ENCODE data around the gene TRAF3. TPM values are rescaled to one million over a fixed set of nuclear protein-coding genes. Genes with fewer than 3 reads are reported as not detected.

Gene TRAF3
- total RNA-seq, 1 donor from 2014 or later, result 25.8 TPM

DNA sequence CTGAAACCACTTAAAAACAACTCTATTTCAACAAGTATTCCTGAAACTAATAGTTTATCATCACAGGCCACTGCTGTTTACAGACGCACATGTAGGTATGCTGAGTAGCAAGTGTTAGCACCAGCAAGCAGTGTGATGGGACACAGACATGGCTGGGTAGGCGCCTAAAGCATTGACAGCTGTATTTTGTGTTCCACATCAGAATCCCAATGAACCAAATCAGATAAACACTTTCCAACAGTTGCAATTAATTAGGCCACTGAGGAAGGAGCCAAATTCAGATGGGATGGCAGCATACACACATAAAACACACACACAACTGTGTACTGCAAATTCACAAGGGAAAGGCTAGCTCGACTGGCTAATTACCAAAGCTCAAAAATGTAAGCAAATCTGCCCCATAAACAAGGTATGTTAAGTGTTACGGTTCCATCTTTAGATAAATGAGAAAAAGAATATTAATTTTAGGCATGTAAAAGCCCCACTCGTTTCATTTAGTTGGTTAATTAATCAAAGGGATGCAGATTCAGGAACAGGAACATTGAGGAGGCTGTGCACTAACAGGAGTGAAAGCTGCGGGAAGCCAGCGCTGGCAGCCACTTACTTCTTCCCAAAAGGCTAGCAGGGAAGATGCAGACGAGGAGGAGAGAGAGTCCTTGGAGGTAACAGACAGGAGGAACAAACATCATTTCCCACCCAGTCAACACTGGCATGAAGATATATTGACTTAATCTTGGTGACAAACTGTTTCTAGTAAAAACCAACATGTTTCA, 178.6 kb downstream of the TRAF3 start:
- no peaks in the 10 kb centered on the region for H3K27me3 Mint-ChIP-seq (ENCODE audit: low read depth)
- peak overlapping the region; percentile 78 for H3K27ac Mint-ChIP-seq (ENCODE audit: unreplicated experiment)
- no peaks in the 10 kb centered on the region for H3K4me1 Mint-ChIP-seq
- TF ChIP-seq, protein P1, sequence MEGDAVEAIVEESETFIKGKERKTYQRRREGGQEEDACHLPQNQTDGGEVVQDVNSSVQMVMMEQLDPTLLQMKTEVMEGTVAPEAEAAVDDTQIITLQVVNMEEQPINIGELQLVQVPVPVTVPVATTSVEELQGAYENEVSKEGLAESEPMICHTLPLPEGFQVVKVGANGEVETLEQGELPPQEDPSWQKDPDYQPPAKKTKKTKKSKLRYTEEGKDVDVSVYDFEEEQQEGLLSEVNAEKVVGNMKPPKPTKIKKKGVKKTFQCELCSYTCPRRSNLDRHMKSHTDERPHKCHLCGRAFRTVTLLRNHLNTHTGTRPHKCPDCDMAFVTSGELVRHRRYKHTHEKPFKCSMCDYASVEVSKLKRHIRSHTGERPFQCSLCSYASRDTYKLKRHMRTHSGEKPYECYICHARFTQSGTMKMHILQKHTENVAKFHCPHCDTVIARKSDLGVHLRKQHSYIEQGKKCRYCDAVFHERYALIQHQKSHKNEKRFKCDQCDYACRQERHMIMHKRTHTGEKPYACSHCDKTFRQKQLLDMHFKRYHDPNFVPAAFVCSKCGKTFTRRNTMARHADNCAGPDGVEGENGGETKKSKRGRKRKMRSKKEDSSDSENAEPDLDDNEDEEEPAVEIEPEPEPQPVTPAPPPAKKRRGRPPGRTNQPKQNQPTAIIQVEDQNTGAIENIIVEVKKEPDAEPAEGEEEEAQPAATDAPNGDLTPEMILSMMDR (conservative IDR thresholded peaks at IDR 0.05), result no peak
- DNase-seq (ENCODE audit: low read depth, low spot score), result no peak
- H3K36me3 Mint-ChIP-seq (ENCODE audit: low read depth), result peaks cover 6% of the 10 kb centered on the region
- H3K4me3 Mint-ChIP-seq, result no peak overlapping the region
- H3K9me3 Mint-ChIP-seq, result no peaks in the 10 kb centered on the region

DNA sequence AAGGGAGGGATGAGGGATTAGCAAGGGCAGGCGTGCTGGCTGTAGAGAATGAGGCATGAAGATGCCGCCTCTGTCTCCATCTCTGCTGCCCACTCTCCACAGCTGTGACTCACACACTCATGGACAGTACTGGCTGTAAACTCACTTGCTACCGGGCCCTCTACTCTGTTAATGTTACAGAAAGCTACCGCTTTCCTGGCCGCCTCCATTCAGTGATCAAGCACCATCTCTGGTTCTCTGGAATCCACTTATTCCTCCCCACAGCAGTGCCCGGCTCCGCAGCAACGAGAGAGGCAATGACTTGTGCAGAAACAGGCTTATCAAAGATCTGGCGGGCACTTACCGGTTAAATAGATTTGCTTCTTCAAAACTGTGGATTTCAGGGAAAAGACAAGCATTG, 180.0 kb downstream of the TRAF3 start:
- Mint-ChIP-seq H3K36me3 (ENCODE audit: low read depth) (peaks cover 6% of the 10 kb centered on the region), H3K27me3 (ENCODE audit: low read depth) (no peaks in the 10 kb centered on the region), H3K4me1 (no peaks in the 10 kb centered on the region), H3K27ac (ENCODE audit: unreplicated experiment) (no peak overlapping the region), H3K4me3 (no peak overlapping the region), H3K9me3 (no peaks in the 10 kb centered on the region)
- TF ChIP-seq, protein P1 (conservative IDR thresholded peaks at IDR 0.05), result no peak
- DNase-seq (ENCODE audit: low read depth, low spot score), result no peak

DNA sequence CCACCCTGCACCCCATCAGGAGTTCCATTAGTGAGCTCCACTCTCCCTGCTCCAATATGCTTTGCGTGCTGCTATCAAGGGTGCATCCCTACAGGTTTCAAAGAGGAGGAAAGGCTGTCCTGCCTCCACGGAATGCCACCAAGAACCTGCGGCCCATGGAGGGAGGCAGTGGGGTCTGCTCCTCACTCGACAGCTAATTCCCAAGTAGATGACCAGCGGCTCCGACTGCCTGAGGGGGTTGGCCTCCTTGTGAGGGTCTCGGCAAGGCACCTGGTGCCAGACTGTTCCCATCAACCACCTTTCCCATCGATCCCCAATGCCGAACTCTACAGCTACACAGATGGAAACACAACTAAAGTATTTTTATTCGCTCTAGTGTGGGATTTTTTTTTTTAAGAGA, 181.2 kb downstream of the TRAF3 start:
- Mint-ChIP-seq H3K4me1 (no peaks in the 10 kb centered on the region), H3K36me3 (ENCODE audit: low read depth) (peaks cover 8% of the 10 kb centered on the region), H3K9me3 (no peaks in the 10 kb centered on the region), H3K27ac (ENCODE audit: unreplicated experiment) (no peak overlapping the region), H3K27me3 (ENCODE audit: low read depth) (no peaks in the 10 kb centered on the region), H3K4me3 (no peak overlapping the region)
- no peak for DNase-seq (ENCODE audit: low read depth, low spot score)
- TF ChIP-seq, protein P1 (conservative IDR thresholded peaks at IDR 0.05), result no peak

Other genes starting within 250 kb of the TRAF3 start
- 27.3 and 27.8 TPM in 2 replicates for gene RCOR1, start 184.8 kb upstream of the TRAF3 start, total RNA-seq
- 0.23 and 0.66 TPM in 2 replicates for gene AMN, start 145.2 kb downstream of the TRAF3 start, total RNA-seq